HG02840 (cell line): ENCODE results near the gene CCDC85B.
"Not testable (repeated sequence)": the region's sequence is repeated elsewhere in the genome, so short reads cannot be mapped to it uniquely, and the experiment has no call there.

ENCODE experiments used
- ATAC-seq: cut with Tn5 transposase; IDR thresholded peaks from one replicate; pipeline ENCODE4 v1.9.1; 2021; ENCODE audit warnings: mild to moderate bottlenecking, moderate library complexity, moderate number of reproducible peaks; ENCODE audit not compliant: unreplicated experiment, low FRiP score

CCDC85B gene

DNA sequence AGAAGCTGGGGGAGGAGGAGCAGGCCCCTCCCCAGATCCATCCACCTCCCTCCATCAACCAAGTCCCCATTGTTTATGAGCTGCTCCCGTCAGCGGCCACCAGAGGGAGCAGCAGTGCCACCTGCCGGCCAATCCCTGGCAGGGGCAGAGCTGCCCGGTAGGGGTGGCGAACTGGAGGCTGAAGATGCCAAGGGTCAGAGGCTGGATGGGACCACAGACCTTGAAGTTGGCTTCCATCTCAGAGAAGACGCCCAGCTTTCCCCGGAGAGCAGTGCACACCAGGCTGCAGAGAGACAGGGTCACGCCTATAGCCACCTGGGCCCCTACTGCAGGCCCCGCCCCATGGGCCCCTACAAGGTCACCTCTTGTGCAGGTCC lies 5.8 kb upstream of the CCDC85B start:
- ATAC-seq, result no peak

DNA sequence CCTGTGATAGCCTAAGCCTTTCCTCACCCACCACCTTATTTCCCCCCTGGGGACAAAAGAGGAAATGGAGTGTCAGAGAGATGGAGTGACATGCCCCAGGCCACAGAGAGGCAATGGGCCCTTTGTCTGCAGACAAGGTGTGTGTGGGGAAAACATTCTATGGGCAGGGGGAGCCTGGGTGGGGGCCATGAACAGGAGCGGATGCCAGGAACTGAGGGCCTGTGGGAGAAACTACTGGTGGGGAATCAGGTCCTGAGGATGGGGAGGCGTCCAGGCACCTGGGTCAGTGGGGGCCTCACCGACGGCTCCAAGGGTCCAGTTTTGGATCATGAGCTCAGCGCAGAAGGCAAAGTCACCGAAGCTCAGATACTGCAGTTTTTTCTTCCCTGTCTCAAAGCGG lies 5.2 kb upstream of the CCDC85B start:
- no peak for ATAC-seq

DNA sequence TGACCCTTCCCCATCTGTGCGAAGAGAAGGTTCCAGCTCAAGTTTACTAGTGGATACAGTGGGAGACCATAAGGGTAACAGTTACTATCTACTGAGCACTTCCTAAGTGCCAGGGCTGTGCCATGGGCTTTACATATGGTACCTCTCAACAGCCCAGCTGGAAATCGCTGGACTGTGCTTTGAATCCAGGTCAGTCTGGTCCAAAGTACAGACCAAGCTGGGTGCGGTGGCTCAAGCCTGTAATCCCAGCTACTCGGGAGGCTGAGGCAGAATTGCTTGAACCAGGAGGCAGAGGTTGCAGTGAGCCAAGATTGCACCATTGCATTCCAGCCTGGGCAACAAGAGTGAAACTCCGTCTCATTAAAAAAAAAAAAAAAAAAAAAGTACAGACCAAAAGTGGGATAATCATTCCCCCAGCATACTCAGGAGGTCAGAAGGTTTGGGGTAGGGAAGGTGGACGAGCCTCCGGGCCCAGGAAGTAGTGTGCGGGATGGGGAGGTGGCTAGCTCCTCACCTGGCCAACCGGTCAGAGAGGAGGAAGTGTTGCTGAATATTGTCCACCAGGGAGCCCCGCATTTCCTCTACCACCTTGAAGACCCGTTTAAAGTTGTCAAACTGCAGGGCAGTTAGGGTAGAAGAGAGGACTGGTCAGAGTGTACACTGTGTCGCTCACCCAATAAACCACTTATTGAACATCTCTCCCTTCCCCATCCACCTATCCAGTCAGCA lies 4.5 kb upstream of the CCDC85B start:
- ATAC-seq, result no peak

GRCh38 chr11:65886826-65887722 lies 3.4 kb upstream of the CCDC85B start:
- ATAC-seq, result no peak

GRCh38 chr11:65887723-65888162 lies 2.7 kb upstream of the CCDC85B start:
- no peak for ATAC-seq

- peak; percentile 54 for ATAC-seq
These were observed 2.2 kb upstream of the CCDC85B start, which contains the start of gene FIBP for GRCh38 chr11:65888163-65888814. Gene FIBP (minus strand): TSS chr11:65888471. CDS start chr11:65888418, 53 bp downstream.

DNA sequence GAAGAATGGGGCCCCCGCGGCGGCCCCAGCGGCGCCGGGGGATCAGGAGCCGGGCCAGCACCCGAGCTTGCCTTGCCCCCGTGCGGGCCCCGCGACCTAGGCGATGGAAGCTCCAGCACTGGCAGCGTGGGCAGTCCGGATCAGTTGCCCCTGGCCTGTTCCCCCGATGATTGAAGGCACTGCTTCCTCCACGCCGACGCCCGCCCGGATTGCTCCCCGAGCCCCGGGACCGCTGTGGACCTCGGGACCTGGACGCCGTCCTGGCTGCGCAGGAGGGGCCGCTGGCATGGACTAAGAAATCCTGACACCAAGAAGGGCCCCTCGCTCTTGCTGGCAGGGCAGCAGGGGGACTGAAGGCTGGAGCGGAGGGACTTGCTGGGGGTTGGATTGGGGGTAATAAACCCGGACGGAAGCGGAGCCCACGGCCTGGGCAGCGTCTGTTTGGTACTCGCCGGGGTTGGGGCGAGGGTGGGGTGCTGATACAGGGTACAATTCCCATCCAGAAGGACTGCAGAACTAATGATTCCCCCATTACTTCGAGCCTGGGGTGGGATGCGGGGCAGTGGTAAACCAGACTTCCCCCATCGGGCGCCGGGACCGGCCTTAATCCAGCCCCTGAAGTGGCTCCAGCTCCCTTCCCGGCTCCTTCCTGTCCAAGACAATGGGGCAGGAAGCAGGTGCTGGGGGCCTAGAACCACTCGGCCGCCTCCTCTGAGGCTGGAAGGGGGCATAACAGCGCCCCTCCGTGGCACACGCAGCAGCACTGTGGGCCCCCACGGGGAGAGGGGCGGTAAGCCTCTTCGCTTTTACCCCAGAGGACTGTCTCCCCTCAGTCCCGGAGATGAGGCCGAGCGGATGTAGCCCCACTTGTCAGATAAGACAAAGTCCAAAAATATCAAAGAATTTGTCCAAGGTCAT lies 1.0 kb downstream of the CCDC85B start:
- no peak for ATAC-seq

- ATAC-seq, result not testable (repeated sequence)
These were observed 1.7 kb downstream of the CCDC85B start for GRCh38 chr11:65892137-65892540.

- no peak for ATAC-seq
These were observed 2.3 kb downstream of the CCDC85B start for GRCh38 chr11:65892661-65893317.

- ATAC-seq, result no peak
These were observed 3.6 kb downstream of the CCDC85B start for GRCh38 chr11:65894034-65894591.

DNA sequence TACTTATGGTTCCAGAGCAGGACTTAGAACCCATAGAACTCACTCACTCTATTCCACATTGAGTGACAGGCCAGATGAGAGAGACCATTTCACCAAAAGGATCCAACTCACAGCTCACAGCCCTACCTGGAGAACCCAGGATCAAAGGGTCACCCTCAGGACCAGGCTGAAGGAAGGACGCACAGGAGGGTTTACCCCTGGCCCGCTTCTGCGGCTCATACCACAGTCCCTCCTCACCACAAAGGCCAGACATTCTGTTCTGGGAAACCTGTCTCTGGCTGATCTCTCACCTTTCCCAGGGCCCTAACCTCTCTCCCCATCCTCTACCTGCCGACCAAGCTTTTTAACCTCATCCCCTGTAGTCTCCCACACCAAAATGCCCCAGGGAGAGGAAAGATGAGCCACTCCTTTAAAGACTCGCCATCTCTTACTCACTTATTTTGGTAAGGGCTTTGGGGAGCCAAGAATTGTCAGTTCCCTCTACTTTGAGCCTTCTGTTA lies 5.1 kb downstream of the CCDC85B start:
- ATAC-seq, result no peak

- no peak for ATAC-seq
These were observed 5.8 kb downstream of the CCDC85B start for GRCh38 chr11:65896034-65896999.

DNA sequence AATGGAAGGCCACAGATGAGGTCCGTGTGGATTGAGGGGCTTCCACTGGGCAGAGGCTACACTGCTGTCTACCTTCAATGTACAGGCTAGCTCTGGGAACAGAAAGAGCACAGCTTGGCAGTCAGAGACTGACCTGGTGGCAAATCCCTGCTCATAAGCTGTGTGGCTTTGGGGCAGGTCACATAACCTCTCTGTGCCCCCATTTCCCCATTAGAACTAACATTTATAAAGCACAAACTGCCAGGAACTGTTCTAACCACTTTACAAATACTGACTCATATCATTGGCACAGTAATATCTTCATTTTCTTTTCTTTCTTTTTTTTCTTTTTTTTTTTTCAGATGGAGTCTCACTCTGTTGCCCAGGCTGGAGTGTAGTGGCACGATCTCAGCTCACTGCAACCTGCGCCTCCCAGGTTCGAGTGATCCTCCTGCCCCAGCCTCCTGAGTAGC lies 6.6 kb downstream of the CCDC85B start:
- ATAC-seq, result no peak

DNA sequence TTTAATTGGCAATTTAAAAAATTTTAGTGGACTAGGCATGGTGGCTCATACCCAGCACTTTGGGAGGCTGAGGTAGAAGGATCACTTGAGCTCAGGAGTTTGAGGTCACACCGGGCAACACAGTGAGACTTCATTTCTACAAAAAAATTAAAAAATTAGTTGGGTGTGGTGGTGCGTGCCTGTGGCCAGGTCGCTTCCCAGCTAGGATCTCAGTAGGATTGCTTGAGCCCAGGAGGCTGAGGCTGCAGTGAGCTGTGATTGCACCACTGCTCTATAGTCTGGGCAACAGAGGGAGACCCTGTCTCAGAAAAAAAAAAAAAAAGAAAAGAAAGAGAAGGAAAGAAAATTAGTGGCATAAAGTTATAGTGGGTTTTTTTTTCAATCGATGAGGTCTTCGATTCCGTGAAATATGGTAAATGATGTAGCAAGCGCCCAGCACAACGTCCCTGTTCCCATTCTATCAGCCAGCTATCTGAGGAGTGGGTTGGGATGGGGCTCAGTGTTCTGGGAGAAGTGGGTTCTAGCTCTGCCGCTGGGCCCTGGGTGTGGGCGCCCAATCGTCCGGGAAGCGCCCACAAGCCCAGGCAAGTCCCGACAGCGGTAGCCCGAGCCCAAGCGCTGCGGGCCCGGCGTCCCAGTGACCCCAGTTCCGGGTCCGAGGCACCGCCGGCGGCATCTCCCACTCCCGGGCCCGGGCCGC lies 8.3 kb downstream of the CCDC85B start:
- ATAC-seq, result no peak

DNA sequence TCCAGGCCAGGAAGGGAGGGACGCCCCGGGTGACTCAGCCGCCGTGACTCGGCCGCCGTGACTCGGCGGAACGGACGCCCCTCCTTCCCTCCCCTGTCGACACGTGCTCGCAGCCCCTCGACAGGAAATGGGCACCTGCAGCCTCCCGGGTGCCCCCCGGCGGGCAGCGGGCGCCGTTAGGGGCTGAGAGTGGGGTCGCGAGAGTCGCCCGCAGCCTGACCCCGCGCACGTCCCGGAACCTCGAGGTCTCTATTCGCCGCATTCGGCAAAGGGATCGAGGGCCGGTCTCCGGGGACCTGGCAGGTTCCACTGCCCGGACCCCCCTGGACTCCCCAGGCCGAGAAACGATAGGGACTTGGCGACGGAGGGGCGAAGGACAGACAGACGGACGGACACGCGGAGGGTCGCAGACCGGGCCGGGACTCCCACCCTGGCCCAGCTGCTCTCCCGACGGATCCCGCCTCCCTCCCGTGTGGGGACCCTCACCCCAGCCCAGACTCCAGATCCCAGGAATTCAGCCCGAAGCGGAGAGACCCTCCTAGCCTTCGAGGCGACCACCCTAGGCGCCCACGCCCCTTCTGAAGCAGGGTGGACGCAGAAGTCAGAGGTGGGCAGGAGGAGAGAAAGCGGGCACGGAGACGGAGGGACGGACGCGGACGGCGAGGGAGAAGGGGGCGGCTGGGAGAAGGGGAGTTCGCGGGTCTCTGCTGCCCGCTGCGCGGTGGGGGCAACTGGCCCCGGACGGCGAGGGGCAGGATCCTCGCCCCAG lies 9.1 kb downstream of the CCDC85B start:
- no peak for ATAC-seq

DNA sequence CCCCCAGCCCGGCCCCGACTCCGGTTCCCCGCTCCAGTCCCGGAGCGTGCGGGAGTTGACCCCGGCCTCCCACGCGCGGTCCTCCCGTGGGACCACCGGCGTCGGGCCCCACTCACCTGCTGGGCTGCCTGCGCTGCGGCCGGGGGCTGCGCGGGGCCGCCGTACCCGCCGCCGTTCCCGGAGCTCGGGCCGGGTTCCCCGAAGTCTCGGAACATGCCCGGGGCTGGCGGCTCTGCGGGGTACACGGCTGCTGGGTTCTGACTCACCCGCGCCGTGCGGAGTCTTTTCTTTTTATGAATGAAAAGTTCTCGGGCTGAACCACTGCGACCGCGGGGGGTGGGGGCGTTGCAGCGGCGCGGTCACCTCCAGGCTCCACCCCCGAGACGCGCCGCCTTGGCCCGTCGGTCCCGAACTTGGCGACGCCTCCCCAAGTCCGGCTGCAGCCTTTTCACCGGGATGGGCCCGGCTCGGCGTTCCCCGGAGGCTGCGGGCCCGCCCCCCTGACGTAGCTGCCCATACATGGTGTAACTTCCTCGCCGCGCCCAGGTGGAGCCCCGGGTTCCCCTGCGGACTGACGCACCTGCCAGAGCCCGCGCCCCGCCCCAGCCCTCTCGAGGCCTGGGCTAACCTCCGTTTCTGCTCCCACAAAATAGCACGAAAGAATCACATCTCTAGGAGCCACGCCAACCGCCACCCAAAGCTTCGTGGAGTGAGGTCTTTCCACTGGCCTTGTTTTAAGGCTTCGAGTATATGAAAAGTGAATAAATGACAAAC lies 9.8 kb downstream of the CCDC85B start, which contains the start of gene FOSL1:
FOSL1 (minus strand) TSS at position 264 of the 774 bp plus-strand sequence; CDS start at position 215, 49 bp downstream.
- peak; percentile 62 for ATAC-seq
